GM19468 (cell line): ENCODE data around the gene SLC35F6.
"Not testable (repeated sequence)": the region's sequence is repeated elsewhere in the genome, so short reads cannot be mapped to it uniquely, and the experiment has no call there.

Source experiments
- ATAC-seq: cut with Tn5 transposase; IDR thresholded peaks from one replicate; pipeline ENCODE4 v1.9.1; 2021; ENCODE audit warnings: mild to moderate bottlenecking, moderate library complexity, moderate number of reproducible peaks; ENCODE audit not compliant: unreplicated experiment; ENCODE audit errors: extremely low read depth

SLC35F6 gene

DNA sequence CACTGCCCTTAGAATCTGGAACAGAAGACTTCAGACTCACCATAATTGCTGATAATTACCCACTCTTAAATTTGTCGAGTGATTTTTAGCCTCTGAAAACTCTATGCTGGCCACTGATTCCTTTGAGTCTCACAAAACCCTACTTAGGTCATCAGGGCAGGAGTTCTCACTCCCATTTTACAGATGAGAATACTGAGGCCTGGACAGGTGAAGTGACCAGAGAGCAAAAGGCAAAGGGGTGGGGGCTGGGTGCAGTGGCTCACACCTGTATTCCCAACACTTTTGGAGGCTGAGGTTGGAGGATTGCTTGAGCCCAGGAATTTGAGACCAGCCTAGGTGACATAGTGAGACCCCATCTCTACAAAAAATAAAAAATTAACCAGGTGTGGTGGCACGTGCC, 34.8 kb upstream of the SLC35F6 start:
- no peak for ATAC-seq

- no peak for ATAC-seq
Measured at GRCh38 chr2:26730549-26731344, 33.3 kb upstream of the SLC35F6 start.

GRCh38 chr2:26731714-26732113, 32.4 kb upstream of the SLC35F6 start:
- no peak for ATAC-seq

DNA sequence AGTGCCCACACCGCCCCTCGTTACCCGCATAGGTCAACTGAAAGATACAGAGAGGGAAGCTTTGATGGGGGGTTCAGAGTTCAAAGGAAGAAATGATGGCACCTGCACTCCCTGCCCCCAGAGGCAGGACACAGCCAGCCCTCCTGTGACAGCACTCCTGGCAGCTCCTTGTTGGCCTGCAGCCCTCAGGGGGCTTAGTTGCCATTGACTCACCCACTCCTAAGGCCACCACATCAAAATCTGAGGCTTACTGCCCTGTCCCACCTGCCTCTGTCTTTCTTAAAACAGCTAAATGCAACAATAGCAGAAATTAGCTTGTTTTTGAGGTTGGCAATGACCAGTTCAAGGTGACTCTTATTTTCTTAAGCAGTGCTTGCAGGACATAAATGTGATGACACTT, 31.6 kb upstream of the SLC35F6 start:
- ATAC-seq, result no peak

GRCh38 chr2:26733413-26733812, 30.7 kb upstream of the SLC35F6 start:
- no peak for ATAC-seq

DNA sequence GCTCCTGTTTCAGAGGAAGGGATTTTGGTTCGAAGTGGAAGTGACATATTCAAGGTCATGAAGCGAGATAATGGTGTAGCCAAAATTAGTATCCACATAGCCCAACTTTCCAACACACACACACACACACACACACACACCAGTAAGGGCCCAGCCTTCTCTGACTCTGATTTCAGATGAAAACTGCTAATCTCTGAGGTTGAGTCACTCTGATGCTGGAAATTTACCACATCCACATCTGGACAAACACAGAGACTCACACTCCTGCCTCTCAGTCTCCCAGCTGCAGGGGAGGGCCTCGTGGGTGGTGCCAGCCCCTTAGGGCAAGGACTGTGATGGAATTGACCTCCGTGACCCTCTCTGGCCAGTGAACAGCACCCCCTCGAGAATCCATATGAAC, 29.0 kb upstream of the SLC35F6 start:
- no peak for ATAC-seq

DNA sequence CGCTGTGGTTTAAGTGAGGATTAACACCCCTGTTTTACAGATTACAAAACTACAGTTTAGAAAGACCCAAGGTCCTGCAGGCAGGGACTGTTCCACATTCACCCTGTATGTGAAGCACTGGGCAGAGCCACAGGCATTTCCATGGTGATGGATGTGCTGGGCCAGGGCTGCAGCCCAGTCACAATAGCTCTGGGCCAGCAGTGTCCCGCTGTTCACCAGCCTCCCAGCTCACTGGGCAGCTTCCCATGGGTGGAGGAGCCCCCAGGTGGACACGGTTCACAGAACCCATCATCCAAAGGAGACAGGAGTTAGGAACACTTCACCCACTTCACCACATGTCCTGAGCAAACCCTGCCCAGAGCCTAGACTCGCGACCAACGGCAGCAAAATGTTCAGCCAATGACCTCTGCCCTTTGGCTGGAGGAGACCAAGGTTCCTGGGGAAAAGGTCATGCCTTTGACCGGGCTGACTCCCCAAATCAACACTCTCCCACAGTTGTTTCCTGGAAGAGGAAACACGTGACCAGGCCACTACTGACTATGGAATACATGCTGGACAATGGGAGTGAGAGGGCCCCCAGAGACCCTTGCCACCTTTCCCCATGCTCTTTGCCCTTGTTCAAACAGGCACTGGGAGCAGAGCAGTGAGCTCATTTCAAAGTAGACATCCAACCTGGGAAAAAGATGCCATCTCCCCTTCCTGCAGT, 28.0 kb upstream of the SLC35F6 start:
- ATAC-seq, result no peak

DNA sequence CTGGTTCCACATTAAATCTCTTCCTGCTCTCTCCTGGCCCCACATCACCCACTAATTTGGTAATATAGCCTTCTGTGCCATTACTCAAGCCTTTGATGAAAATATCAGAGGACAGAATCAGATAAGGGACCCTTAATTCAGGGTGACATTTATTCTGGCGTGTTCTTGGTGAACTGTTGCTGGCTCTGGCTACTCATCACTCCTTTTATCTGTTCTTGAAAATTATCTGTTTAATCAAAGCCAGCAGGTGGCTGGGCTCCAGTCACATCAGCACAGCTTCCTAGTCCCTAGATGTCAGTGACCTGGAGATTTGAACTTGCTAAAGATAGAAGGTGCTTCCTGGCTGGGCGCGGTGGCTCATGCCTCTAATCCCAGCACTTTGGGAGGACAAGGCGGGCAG, 26.9 kb upstream of the SLC35F6 start:
- no peak for ATAC-seq

GRCh38 chr2:26738481-26738880, 25.6 kb upstream of the SLC35F6 start:
- no peak for ATAC-seq

GRCh38 chr2:26739514-26739913, 24.6 kb upstream of the SLC35F6 start:
- ATAC-seq, result no peak

DNA sequence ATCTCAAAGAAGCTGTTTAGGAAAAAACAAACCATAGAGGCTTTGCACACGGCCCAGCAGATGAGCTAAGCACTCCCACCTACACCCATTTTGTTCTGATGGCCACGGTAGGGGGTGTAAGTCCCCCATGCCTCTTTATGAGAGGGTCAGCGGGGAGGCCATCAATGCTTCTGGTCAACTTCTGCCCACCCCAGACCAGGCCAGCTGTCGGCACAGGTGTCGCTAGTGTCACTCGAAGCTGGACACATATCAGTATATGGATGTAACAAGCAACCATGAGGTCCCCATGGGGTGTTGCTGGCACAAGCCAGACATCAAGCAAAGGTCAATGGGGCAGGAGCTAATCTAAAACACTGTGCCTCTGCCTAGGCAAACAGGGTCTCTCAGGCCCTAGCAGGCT, 23.7 kb upstream of the SLC35F6 start:
- ATAC-seq, result no peak

- no peak for ATAC-seq
Measured at GRCh38 chr2:26740890-26741302, 23.2 kb upstream of the SLC35F6 start.

GRCh38 chr2:26742048-26742770, 21.9 kb upstream of the SLC35F6 start:
- ATAC-seq, result no peak

DNA sequence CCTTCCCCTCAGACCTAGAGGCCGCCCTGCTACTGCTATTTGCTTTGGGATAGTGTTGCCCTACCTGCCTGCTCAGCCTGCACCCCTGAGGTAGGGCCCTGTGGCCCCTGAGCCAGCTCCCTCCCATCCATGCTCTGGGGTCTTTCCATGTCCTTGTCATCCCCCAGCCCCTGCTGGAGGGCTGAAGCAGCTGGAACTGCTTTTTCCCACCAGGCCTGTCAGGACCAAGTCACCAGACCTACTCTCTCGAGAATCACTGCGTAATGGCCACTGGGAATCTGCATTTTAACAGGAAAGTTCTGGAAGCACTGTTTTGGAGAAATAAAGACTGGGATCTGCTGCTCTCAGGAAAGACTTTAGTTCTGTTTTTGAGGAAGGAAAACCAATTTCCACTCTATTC, 20.2 kb upstream of the SLC35F6 start:
- no peak for ATAC-seq

DNA sequence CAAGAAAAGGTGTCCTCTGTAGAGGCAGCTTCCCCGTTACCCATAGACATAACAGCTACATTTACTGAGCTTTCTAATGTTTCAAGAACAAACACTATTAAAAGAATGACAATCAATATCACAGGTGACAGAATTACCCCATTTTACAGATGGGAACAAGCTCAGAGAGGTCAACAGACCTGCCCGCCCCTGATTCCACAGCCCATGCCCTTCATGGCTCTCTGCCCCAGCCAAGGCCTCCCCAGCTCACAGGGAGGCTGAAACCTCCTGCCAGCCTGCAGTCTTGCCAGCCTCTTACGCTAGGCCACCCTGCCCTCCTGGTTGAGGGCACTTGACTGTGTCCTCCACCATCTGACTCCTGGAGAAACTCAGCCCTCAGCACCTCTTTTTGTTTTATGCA, 19.1 kb upstream of the SLC35F6 start:
- ATAC-seq, result no peak

- no peak for ATAC-seq
Measured at GRCh38 chr2:26745609-26746327, 18.3 kb upstream of the SLC35F6 start.

DNA sequence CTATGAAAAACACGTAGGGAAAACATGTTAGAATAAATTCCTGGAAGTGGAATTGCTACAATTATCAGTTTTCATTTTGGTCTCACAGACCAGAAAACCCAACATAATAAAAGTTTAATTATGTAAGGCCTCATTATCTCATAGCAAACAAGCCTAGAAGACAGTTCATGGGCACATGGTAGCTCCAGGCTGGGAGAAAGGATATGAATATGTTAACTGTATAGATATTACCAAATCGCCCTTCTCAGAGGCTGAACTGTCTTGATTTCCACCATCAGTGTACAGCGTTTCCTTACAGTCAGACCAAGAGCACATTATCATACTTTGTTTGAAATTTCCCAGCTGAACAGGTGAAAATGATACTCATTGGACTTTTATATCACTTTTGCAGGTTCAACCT, 17.1 kb upstream of the SLC35F6 start:
- no peak for ATAC-seq

DNA sequence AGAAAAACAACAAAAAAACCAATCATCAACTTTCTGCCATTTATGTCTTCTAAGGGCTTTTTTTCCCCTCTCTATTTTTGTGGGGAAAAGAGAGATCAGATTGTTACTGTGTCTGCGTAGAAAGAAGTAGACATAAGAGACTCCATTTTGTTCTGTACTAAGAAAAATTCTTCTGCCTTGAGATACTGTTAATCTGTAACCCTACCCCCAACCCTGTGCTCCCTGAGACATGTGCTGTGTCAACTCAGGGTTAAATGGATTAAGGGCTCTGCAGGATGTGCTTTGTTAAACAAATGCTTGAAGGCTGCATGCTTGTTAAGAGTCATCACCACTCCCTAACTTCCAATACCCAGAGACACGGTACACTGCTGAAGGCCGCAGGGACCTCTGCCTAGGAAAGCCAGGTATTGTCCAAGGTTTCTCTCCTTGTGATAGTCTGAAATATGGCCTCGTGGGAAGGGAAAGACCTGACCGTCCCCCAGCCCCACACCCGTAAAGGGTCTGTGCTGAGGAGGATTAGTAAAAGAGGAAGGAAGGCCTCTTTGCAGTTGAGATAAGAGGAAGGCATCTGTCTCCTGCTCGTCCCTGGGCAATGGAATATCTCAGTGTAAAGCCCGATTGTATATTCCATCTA, 14.2 kb upstream of the SLC35F6 start:
- not testable (repeated sequence) for ATAC-seq

- ATAC-seq, result not testable (repeated sequence)
Measured at GRCh38 chr2:26750467-26750866, 13.6 kb upstream of the SLC35F6 start.

GRCh38 chr2:26752656-26753055, 11.4 kb upstream of the SLC35F6 start:
- no peak for ATAC-seq
